Breast epithelium (tissue), 4 donors: ENCODE results near the gene CCNL2. TPM values are rescaled to one million over a fixed set of nuclear protein-coding genes. Genes with fewer than 3 reads are reported as not detected.
A peak's percentile ranks its signal among the peaks of the same experiment; 100 is the strongest.

Experiments used
- DNase-seq, 2 donors: peaks; one replicate each; pipeline ENCODE4 v3.0.0-alpha.2; 2019; ENCODE audit warnings: low spot score in 2 of 2
- H3K27ac ChIP-seq, 2 donors: fragments of 200-600 bp; sonication (generic) in 1 of 2; one replicate each; pipeline ENCODE4 v1.5.1; 2016 to 2019; ENCODE audit warnings: mild to moderate bottlenecking in 1 of 2
- H3K27me3 ChIP-seq, 2 donors: fragments of 200-600 bp; sonication (generic) in 1 of 2; one replicate each; pipeline versions ENCODE4 v1.5.1 to v1.6.0; 2017 to 2019; ENCODE audit warnings: control low read depth in 1 of 2, mild to moderate bottlenecking in 1 of 2
- H3K36me3 ChIP-seq: fragments of 200-600 bp; one replicate; pipeline ENCODE4 v1.5.1; 2019
- H3K4me1 ChIP-seq, 2 donors: fragments of 200-600 bp; sonication (generic); one replicate each; pipeline ENCODE4 v1.5.1; 2016 to 2019; ENCODE audit warnings: control low read depth in 1 of 2
- H3K4me3 ChIP-seq, 3 donors: fragments of 200-600 bp; sonication (generic); 1 replicate in 2 of 3; 2 replicates in 1 of 3; pipeline ENCODE4 v1.5.1; 2016 to 2019; ENCODE audit warnings: mild to moderate bottlenecking in 3 of 3, moderate library complexity in 2 of 3
- H3K9me3 ChIP-seq, 2 donors: fragments of 200-600 bp; sonication (generic) in 1 of 2; one replicate each; pipeline ENCODE4 v1.5.1; 2016 to 2019; ENCODE audit warnings: control low read depth in 1 of 2
- CTCF ChIP-seq, 3 donors: fragments of 450-650 bp; IDR thresholded peaks; one replicate each; pipeline ENCODE4 v1.5.1; 2016 to 2017; ENCODE audit warnings: antibody characterized with exemption in 3 of 3, mild to moderate bottlenecking in 3 of 3, moderate library complexity in 3 of 3
- POLR2A ChIP-seq: fragments of 450-650 bp; IDR thresholded peaks from one replicate; pipeline ENCODE4 v1.6.1; 2016; ENCODE audit warnings: antibody characterized with exemption, mild to moderate bottlenecking, moderate library complexity
- POLR2AphosphoS5 ChIP-seq, 3 donors: sonication (generic); formaldehyde crosslinking; IDR thresholded peaks; one replicate each; pipeline ENCODE4 v1.6.1; 2017; ENCODE audit warnings: antibody characterized with exemption in 3 of 3
- intact Hi-C: fragments of 100-400 bp; cut with DNase I; formaldehyde crosslinking; loops from one replicate; pipeline ENCODE4 v1.15.1; 2023; ENCODE audit warnings: low total_unique reads
- total RNA-seq, 3 donors: library from RNA; depleted of rRNA; stranded (reverse); fragments of >200 nt; gene quantifications; one replicate each; pipeline ENCODE4 v1.1.0, GENCODE V29; 2016

The CCNL2 gene
- total RNA-seq, 3 donors from 2014 or later, result 170 to 325 (median 285) TPM

GRCh38 chr1:1365875-1366698, 33.0 kb downstream of the CCNL2 start:
- Histone ChIP-seq H3K27me3 (no peaks in the 10 kb centered on the region), H3K4me1 (peaks cover 7 to 12% of the 10 kb centered on the region in 2 donors), H3K9me3 (no peaks in the 10 kb centered on the region), H3K4me3 (no peak overlapping the region), H3K27ac (no peak overlapping the region), H3K36me3 (no peaks in the 10 kb centered on the region)
- TF ChIP-seq POLR2AphosphoS5 (IDR thresholded peaks at IDR 0.05), result no peak
- TF ChIP-seq CTCF (IDR thresholded peaks at IDR 0.05), result no peak
- TF ChIP-seq POLR2A, result no peak
- intact Hi-C loops, result no loop called here
- DNase-seq, result no peak

GRCh38 chr1:1364266-1364665, 34.9 kb downstream of the CCNL2 start:
- Histone ChIP-seq H3K9me3 (no peaks in the 10 kb centered on the region), H3K27ac (peak overlapping the region; percentile 2 to 7), H3K27me3 (no peaks in the 10 kb centered on the region), H3K36me3 (no peaks in the 10 kb centered on the region), H3K4me1 (peaks cover 21 to 24% of the 10 kb centered on the region in 2 donors), H3K4me3 (no peak overlapping the region)
- DNase-seq, result peak; percentile 75 to 92
- no peak for TF ChIP-seq CTCF (IDR thresholded peaks at IDR 0.05)
- no peak for TF ChIP-seq POLR2A
- TF ChIP-seq POLR2AphosphoS5 (IDR thresholded peaks at IDR 0.05), result no peak
- intact Hi-C loops, result no loop called here

GRCh38 chr1:1361982-1362423, 37.1 kb downstream of the CCNL2 start:
- peak overlapping the region; percentile 92 to 98 for H3K27ac ChIP-seq
- H3K27me3 ChIP-seq, result no peaks in the 10 kb centered on the region
- peak overlapping the region; percentile 10 to 76 (median 13) for H3K4me3 ChIP-seq
- H3K36me3 ChIP-seq, result no peaks in the 10 kb centered on the region
- intact Hi-C loops, result no loop called here
- peak; percentile 61 to 69 for DNase-seq
- H3K9me3 ChIP-seq, result no peaks in the 10 kb centered on the region
- peaks cover 26 to 31% of the 10 kb centered on the region in 2 donors for H3K4me1 ChIP-seq
- TF ChIP-seq POLR2AphosphoS5 (IDR thresholded peaks at IDR 0.05) (peak in 1 of 3 donors; percentile 32), POLR2A (no peak), CTCF (IDR thresholded peaks at IDR 0.05) (no peak)

- intact Hi-C loops, result no loop called here
- no peaks in the 10 kb centered on the region for H3K27me3 ChIP-seq
- H3K9me3 ChIP-seq, result no peaks in the 10 kb centered on the region
- peaks cover 26 to 31% of the 10 kb centered on the region in 2 donors for H3K4me1 ChIP-seq
- TF ChIP-seq CTCF (IDR thresholded peaks at IDR 0.05) (no peak), POLR2AphosphoS5 (IDR thresholded peaks at IDR 0.05) (no peak)
- no peaks in the 10 kb centered on the region for H3K36me3 ChIP-seq
- peak overlapping the region; percentile 10 to 76 (median 13) for H3K4me3 ChIP-seq
- no peak for DNase-seq
- peak overlapping the region; percentile 92 to 98 for H3K27ac ChIP-seq
These were observed 37.7 kb downstream of the CCNL2 start for GRCh38 chr1:1361233-1361981.
